CD4-positive, alpha-beta T cell treated with Interleukin-6 for 4 hours (primary cell): Measurements from ENCODE around the gene EXOC2.

Source experiments
- DNase-seq: peaks from one replicate; pipeline ENCODE4 v3.0.0-alpha.2; 2020; ENCODE audit warnings: mixed read lengths

The EXOC2 gene

GRCh38 chr6:692858-693722 is at the start of gene EXOC2:
EXOC2 (minus strand) TSS chr6:693139; CDS start chr6:637818, 55,321 bp downstream.
- DNase-seq, result peak; percentile 87

DNA sequence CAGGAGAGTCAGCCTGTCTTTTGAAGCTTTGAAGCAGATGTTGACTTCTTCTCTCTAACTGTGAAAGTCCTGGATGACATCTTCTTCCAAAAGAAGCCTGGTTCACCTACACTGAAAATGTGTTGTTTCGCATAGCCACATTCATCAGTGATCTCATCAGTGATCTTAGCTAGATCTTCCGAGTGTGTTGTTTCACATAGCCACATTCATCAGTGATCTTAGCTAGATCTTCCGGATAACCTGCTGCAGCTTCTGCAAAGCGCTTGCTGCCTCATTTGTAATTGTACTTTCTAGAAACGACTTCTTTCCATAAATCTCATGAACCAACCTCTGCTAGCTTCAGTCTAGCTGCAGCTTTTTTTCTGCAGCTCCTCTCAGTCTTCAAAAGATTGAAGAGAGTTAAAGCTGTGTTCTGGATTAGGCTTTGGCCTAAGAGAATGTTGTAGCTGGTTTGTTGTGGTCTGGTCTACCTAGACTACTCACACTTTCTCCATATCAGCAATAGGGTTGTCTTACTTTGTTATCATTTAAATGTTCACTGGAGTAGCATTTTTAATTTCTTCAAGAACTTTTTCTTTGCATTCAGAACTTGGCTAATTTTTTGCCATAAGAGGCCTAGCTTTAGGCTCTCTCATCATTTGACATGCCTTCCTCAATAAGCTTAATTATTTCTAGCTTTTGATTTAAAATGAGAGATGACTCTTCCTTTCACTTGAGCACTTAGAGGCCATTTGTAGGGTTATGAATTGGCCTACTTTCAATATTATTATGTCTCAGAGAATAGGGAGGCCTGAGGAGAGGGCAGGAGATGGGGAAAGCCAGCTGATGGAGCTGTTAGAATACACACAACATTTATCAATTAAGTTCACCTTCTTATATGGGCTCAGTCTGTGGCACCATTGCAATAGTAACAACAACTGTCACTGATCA is 48.7 kb upstream of the EXOC2 start:
- no peak for DNase-seq

DNA sequence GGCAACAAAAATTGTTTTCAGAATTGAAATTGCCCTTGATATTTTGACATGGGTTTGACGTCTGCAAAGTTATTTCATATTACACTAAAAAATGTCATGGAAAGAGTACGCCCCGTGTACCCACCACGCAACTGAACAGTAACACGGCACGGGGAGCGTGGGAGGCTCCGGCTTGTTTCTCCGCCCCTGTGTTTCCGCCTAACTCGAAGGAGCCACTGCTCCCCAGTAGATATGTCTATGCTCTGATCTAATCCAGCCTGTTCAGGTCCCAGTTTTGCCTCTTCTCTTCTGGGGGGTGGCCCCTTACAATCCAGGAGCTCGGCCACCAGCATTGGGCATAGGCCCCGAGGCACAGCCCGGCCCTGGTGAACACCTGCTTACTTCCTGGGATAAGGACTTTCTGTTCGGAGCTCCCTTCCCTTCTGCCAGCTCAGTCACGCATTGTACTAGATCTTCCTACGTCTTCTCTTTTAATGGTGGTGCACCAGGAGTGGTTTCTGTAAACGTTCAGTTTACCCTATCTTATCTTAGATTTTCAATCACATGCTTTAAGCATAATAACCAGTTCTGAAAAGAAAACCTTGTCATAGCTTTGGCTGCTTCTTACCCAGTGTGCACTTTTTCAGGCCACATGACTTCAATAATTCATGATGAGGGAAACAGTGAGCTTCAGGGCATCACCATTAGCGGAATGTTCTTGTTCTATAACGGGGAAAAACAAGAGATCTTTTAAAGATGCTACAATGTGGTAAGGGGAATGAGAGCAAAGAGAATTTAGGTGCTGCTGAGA is 43.9 kb upstream of the EXOC2 start:
- no peak for DNase-seq

DNA sequence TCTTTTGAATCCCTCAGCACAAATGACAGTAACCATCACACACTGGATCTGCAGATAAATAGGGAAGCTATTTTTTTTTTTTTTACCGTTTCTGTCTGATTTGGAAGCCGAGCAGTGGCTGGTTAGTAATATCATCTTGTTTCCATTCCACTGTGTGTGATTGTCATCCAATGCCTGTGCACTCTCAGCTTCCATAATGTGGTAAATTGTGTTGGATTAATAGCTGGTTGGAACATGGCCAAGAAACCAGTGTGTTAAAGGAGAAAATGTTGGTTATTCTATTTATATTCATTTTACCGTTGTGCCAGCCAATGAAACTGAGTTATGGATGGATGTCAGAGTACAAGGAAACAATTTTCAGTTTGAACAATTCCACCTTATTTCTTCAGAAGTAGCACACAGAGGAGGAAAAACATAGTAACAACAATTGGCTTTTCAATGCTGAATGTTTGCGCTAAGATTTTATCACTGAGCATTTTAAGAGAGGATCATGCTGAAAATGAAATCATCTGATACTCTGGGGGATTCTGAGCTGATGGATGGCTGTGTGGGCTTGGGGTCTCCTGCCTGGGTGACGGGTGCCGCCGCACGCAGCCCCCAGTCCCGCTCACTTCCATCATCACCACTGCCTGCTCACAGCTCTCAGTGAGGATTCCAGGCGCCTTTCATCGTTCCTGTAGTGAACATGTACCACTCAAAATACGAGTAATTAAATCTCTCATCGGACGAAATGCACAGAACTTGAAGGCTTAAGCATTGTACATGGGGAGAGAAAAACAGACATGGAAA is 40.7 kb upstream of the EXOC2 start:
- DNase-seq, result no peak

GRCh38 chr6:731924-732323 is 39.0 kb upstream of the EXOC2 start:
- DNase-seq, result no peak

DNA sequence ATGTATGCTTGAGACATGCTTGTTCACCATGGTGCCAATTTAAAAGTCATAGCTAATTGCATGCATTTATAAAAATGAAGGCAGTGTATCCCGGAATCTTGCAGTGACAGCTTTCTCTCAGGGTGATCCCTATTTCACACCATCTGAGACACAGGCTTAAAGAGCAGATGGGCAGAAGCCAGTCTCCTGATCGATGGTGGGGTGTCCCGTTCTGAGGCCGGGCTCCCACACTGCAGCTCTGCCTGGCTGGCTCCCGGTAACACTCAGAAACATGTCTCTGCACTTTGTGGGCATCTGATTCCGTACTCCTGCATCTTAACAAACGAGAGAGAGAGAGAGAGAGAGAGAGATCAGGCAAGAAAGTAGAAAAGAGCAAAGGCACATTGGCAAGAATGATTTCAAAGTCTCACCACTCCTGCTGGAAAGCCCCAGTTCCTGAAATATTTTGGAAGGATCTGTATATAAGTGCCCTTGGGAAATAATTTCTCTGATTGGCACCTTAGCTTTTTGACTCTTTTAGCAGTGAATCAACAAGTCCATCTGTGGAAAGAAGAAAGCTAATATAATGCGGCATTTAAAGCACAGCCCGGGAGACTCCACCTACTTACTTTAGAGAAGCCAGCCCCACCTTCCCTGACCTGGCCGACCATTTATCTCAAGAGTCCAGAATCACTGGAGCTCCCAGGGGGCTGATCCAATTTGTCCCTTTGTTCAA is 36.8 kb upstream of the EXOC2 start:
- DNase-seq, result no peak

GRCh38 chr6:727856-728255 is 34.9 kb upstream of the EXOC2 start:
- DNase-seq, result no peak

DNA sequence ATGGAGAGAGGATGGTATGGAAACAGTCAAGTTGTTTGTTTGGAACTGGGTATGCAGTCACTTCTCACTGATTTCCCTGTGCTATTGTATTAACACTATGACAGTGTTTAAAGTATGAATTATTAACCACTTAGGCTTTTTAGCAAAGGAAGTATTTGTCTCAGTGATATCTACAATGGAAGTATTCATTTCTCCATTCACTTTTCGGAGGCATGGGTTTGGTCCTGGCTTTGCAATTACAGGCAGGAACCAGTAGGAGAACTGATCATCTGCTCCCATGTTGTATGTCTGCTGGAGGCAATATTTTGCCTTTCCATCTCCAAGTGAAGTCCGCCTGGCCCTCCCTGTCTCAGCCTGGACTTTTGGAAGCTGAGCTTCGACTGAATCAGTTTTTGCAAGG is 30.6 kb upstream of the EXOC2 start:
- DNase-seq, result no peak

DNA sequence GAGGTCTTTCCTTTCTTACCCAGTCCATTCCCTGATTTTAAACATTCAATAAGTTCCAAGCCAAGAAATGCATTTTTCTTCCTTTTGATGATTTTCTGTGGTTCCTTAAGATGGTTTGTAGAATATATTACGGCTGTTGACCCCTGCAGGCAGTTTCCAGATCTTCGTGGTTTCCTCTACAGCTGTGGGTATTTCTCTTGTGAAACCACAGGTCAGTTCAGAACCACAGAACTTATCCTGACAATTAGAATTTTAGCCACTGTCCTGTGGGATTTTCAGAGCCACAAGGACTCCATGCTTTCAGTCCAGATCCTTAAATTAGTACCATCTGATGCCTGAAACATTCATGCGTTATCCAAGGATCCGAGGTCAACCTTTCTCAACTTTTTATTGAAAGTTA is 29.7 kb upstream of the EXOC2 start:
- DNase-seq, result no peak

GRCh38 chr6:722077-722524 is 29.2 kb upstream of the EXOC2 start:
- peak; percentile 83 for DNase-seq

DNA sequence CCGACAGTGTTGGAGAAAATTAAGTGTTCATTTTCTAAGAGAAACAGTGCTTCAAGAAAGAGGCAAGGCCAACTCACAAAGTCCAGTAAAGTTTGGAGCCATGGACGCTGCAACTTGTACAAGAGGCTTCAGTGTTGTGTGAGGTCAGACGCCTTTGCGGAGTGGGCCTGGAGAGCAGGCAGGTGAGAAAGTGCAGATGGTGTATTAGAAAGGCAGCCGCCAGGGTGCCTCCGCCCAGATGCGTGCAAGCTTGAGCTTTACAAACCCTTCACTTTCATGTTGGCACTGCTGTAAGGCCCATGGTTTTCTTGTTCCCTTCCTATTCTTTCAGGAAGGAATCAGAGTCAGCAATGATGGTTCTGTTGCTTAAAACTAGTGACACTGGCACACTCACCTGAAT is 25.4 kb upstream of the EXOC2 start:
- DNase-seq, result no peak

DNA sequence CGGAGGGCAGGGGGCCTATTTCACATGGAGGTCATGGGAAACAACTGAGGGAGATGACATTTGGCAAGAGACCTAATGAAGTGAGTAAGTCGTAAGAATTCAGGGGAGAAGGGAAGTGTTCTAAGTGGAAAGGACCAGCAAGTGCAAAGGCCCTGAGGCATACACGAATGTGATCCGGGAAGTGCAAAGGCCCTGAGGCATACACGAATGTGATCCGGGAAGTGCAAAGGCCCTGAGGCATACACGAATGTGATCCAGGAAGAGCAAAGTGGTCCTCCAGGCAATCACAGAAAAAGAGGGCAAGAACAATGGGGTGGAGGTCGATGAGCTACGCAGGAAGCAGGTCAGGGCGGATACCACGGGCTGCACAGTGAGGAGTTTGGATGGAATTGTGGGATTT is 24.2 kb upstream of the EXOC2 start:
- no peak for DNase-seq

DNA sequence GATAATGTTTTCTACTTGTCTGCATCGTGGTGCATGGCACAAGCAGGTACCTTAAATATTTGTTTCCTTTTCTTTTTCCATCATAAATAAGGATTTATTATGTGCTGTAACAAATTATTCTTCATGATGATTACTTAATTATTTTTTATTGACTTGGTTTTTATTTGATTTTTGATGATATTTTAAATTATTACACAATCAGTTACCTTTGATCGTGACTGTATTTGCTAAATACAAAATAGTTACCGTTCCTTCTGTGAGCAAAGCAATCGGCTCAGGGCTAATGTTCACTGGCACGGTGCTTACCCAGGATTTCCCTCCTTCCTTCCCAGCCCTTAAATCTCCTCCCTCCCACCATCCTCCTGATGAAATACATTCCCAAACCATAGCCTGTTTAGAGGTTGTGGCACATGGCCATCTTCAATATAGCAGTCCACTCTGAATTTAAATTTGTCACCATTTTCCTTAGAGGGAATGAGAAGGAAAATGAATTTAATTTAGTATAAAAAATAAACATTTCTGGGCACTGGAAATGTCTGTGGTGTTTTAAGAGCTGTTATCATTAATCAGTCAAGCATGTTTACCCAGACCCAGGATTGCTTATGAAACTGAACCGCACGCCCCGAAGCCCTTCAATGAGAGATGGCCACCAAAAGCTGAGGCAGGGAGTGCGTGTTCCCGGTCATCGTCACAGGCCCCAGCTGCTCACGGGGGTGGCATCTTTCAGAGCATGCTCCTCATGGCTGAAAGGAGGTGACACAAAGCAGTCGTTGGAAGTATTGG is 23.0 kb upstream of the EXOC2 start:
- no peak for DNase-seq

- no peak for DNase-seq
Measured at GRCh38 chr6:714100-714499, 21.2 kb upstream of the EXOC2 start.

- no peak for DNase-seq
Measured at GRCh38 chr6:713351-713750, 20.4 kb upstream of the EXOC2 start.

GRCh38 chr6:712805-713204 is 19.9 kb upstream of the EXOC2 start:
- DNase-seq, result no peak

GRCh38 chr6:711925-712324 is 19.0 kb upstream of the EXOC2 start:
- no peak for DNase-seq

DNA sequence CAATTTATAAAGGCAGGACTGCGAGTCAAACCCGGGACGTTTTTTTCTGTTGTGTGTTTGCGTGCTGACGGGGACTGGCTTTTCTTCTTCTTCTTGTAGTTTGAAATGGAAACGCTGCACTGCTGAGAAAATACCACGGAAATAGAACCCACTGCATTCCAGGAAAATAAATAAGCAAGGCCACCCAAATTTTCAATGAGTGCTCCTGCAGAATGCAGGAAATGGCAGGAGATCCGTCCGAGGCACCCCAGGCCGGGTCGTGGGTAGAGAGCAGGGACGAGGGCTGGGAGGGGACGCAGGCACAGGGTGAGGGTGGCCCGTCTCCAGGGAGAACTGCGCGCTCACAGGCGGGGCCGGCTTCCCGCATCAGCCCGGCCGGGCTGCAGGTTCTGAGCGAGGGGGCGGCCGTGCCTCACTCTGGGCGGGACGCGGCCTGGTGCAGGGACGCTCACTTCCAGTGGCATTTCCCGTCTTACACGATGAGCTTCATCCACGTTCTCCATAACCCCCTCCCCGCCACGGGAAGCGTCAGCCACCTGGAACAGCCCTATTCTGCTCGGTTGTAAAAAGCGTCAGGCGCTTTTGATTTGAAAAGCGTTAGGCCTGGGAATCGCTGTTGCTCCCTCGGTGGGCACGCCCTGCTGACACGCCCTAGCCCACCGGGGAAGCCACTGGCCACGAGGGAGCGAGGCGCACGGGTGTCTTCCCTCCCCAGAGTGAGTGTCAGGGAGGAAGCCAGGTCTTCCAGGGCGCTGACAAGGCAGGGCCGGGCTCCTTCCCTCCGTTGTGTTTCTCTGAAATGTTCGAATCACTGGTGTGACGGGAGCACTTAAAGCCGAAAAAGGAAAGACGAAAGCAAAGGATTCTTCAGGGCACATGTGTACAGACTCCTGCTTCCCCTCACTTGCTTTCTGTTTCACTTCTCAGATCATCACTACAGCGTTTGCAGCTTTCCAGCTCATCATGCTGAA is 17.9 kb upstream of the EXOC2 start:
- DNase-seq, result peak; percentile 63

GRCh38 chr6:709471-710056 is 16.6 kb upstream of the EXOC2 start:
- DNase-seq, result no peak
